Smooth muscle cell of the brain vasculature (primary cell): ENCODE results near the gene CCDC200.
"Not testable (repeated sequence)": the region's sequence is repeated elsewhere in the genome, so short reads cannot be mapped to it uniquely, and the experiment has no call there.

Experiments
- DNase-seq: peaks from one replicate; pipeline ENCODE4 v3.0.0-alpha.2; 2012; ENCODE audit warnings: low read depth, low spot score

CCDC200 gene

GRCh38 chr17:43216369-43216761 lies 12.1 kb downstream of the CCDC200 start:
- no peak for DNase-seq

- DNase-seq, result no peak
Measured at GRCh38 chr17:43215341-43215740, 13.1 kb downstream of the CCDC200 start.

- no peak for DNase-seq
Measured at GRCh38 chr17:43213545-43213944, 14.9 kb downstream of the CCDC200 start.

- DNase-seq, result no peak
Measured at GRCh38 chr17:43212641-43213490, 15.6 kb downstream of the CCDC200 start.

- DNase-seq, result peak; percentile 62
Measured at GRCh38 chr17:43211480-43212402, 16.7 kb downstream of the CCDC200 start, which contains the start of gene TMEM106A. Gene TMEM106A (plus strand): TSS chr17:43211875. CDS start chr17:43213042, 1,167 bp downstream.

- DNase-seq, result no peak
Measured at GRCh38 chr17:43211123-43211479, 17.3 kb downstream of the CCDC200 start.

- no peak for DNase-seq
Measured at GRCh38 chr17:43210576-43210975, 17.8 kb downstream of the CCDC200 start.

- not testable (repeated sequence) for DNase-seq
Measured at GRCh38 chr17:43203013-43203412, 25.4 kb downstream of the CCDC200 start.

GRCh38 chr17:43200127-43200526 lies 28.3 kb downstream of the CCDC200 start:
- no peak for DNase-seq

- no peak for DNase-seq
Measured at GRCh38 chr17:43199633-43200032, 28.8 kb downstream of the CCDC200 start.

GRCh38 chr17:43193251-43193650 lies 35.2 kb downstream of the CCDC200 start:
- DNase-seq, result no peak

GRCh38 chr17:43186656-43187055 lies 41.8 kb downstream of the CCDC200 start:
- not testable (repeated sequence) for DNase-seq

GRCh38 chr17:43183921-43184320 lies 44.5 kb downstream of the CCDC200 start:
- no peak for DNase-seq

GRCh38 chr17:43176119-43176570 lies 52.3 kb downstream of the CCDC200 start:
- DNase-seq, result no peak

- DNase-seq, result no peak
Measured at GRCh38 chr17:43175213-43176118, 53.0 kb downstream of the CCDC200 start.

- peak; percentile 65 for DNase-seq
Measured at GRCh38 chr17:43171586-43172487, 56.6 kb downstream of the CCDC200 start.
